ENCODE data around the gene KDM4B.

Gene KDM4B

GRCh38 chr19:5121266-5122120 lies 152.6 kb downstream of the KDM4B start:
- DNase-seq (ENCODE audit: low read depth in 2 of 2): no peak

DNA sequence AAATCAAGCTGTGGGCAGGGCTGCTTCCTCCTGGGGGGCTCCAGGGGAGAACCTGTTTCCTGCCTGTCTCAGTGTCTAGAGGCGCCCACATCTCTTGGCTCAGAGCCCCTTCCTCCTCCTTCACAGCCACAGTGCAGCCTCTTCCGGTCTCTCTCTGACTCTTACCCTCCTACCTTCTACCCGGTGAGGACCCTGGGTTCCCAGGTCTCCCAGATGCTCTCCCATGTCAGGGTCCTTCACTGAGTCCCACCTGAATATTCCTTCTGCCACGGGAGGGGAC lies 153.1 kb downstream of the KDM4B start:
- DNase-seq (ENCODE audit: low read depth in 2 of 2): no peak

- no peak for DNase-seq (ENCODE audit: low read depth in 2 of 2)
These were observed 153.9 kb downstream of the KDM4B start for GRCh38 chr19:5122671-5123409.

DNA sequence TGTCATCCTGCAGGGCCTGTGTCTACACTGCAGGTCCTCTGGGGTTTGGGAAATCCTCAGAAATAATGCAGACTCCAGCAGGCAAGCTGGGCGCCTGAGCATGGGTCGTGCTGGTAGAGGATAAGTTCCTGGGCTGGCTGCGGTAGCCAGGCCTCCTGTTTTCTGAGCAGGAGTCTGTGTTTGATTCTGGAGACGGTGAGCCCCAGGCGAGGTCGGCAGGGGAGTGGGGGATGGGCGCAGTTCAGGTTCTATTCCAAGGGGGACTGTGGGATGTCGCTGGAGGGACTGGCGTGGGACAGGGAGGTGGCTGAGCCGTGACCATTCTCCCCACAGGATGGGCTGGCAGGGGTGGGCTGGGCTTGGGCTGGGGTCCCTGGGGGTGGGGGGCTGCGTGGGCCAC lies 154.7 kb downstream of the KDM4B start:
- no peak for DNase-seq (ENCODE audit: low read depth in 2 of 2)

DNA sequence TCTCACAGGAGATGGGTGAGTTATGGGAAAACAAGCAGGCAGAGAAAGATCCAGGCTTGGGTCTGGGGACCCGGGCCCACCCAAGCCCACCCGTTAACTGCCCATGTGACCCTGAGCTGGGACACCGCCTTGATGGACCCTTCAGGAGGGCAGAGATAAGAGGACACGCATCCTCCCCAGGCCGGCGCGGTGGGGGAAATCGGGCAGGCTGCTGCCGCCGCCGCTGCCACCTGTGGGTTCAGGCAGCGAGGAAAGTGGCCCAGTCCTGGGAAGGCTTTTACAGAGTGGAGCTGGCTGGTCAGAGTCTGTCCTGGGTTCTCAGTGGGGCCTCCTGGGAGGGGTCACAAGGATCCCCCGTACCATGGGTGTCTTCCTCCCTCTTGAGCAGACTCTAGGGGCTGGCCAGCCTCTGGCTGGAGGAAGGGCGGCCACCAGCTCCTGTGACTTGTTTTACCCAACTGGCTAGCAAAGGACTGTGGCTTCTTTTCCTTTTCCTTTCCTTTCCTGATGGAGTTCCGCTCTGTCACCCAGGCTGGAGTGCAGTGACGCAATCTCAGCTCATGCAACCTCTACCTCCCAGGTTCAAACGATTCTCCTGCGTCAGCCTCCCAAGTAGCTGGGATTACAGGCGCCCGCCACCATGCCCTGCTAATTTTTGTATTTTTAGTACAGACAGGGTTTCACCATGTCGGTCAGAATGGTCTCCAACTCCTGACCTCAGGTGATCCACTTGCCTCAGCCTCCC lies 155.4 kb downstream of the KDM4B start:
- DNase-seq (ENCODE audit: low read depth in 2 of 2): no peak

DNA sequence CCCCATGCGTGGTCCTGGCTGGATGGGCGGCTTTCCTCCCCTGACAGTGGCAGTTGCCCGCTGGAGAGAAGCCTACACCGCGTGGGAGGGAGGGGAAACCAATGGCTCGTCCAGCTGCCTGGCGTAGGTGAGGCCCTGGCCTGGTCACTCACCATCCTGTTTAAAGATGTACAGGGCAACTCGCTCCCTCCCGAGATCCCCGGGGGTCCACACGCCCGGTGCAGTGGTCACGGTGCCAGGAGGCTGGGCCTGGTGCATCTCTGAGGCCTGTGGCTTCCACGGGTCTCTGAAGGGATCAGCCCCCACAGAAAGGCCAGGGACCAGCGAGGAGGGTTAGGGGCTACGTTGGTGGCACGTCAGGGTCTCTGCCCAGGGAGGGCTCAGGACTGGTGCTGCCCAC lies 156.5 kb downstream of the KDM4B start:
- DNase-seq (ENCODE audit: low read depth in 2 of 2): no peak

- no peak for DNase-seq (ENCODE audit: low read depth in 2 of 2)
These were observed 157.0 kb downstream of the KDM4B start for GRCh38 chr19:5125797-5126497.

DNA sequence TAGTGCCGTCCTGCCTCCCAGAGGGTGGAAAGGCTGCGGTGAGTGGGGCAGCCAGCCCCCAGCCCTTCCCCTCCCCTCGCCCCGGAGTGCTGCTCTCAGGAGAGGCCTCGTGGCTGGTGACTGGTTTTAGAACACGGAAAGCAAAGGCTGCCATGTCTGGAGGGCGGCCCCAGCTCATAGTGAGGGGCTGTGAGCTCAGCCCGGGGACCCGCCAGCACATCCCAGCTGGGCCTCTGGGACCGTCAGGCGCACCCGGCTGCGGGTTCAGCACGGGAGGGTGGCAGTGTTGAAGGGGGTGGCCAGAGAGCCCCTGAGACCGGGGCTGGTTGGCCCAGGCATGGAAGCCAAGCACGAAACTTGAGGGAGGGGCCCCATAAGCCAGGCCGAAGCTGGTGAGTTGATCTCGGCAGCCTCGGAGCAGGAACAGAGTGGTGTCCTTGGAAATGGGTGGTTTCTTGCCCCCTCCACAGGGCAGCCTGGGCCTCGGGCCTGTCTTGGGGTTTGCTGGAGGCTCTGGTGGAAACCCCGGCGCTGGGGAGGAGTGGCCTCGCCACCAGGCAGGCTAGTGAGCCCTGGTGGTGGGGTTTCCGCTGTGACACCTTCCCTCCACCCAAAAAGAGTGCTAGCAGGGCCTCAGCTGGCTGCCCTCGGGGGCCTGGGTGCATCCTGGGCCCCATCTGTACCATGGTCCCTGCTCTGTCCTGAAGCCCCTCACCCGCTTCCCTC lies 157.7 kb downstream of the KDM4B start:
- DNase-seq (ENCODE audit: low read depth in 2 of 2): no peak

- DNase-seq (ENCODE audit: low read depth in 2 of 2): no peak
These were observed 158.8 kb downstream of the KDM4B start for GRCh38 chr19:5127717-5128116.

DNA sequence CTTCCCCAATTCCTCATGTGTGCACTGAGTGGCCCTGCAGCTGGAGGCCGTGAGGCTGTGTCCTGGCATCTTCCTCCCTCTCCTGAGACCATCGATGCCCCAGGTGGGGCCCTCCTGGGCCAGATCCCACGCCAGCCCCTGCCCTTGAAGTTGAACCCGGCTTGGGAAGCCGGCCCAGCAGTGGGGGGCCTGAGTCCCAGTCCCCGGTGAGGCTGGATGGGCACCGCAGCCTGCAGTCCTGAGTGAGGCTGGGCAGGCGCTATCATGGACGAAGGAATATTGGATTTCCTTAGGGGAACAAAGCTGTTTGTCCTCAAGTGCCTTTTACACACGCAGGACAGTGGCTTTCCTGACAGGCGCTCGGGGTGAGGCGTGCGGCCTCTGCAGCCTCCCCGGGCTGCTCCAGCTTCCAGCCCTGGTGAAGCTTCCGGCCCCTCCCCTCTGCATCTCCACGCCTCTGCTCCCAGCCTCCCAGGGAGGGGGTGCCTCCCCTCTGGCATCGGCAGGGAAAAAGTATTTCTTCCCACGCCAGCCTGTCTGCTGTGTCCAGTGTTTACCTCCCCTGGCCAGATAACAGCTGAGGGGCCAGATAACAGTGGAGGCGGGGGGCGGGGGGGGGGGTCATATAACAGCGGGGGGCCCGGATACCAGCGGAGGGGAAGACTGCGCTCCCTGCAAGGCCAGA lies 159.5 kb downstream of the KDM4B start:
- DNase-seq (ENCODE audit: low read depth in 2 of 2): no peak

DNA sequence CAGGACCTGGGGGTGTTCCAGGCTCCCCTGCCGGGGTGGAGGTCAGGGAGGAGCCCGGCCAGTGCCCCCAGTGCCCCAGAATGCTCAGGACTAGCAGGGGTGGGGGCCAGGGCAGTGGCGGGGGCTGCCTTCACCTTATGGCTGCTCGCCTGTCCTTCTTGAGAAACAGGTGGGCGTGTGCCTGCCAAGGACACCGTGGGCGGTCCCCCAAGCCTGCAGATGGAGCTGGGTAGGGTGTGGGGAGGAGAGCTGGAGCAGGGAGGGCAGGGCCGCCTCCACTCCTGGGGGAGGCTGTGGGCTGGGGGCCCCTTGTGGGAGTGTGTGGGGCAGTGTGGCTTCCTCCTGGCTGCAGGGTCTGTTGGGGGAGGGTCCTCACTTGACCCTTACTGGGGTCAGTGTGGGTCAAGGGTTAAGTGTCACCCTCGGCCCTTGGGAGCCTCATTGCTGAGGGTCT lies 160.1 kb downstream of the KDM4B start:
- no peak for DNase-seq (ENCODE audit: low read depth in 2 of 2)

GRCh38 chr19:5129691-5130090 lies 160.8 kb downstream of the KDM4B start:
- DNase-seq (ENCODE audit: low read depth in 2 of 2): no peak

- DNase-seq (ENCODE audit: low read depth in 2 of 2): peak; percentile 26 to 39
These were observed 161.6 kb downstream of the KDM4B start for GRCh38 chr19:5130371-5131030.

DNA sequence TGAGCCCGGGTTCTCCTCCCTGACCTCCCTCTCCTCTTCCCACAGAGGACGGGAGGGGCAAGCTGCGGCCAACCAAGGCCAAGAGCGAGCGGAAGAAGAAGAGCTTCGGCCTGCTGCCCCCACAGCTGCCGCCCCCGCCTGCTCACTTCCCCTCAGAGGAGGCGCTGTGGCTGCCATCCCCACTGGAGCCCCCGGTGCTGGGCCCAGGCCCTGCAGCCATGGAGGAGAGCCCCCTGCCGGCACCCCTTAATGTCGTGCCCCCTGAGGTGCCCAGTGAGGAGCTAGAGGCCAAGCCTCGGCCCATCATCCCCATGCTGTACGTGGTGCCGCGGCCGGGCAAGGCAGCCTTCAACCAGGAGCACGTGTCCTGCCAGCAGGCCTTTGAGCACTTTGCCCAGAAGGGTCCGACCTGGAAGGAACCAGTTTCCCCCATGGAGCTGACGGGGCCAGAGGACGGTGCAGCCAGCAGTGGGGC lies 162.2 kb downstream of the KDM4B start:
- peak in 1 of 2 donors; percentile 34 for DNase-seq (ENCODE audit: low read depth in 2 of 2)

GRCh38 chr19:5131506-5132205 lies 162.7 kb downstream of the KDM4B start:
- DNase-seq (ENCODE audit: low read depth in 2 of 2): no peak

DNA sequence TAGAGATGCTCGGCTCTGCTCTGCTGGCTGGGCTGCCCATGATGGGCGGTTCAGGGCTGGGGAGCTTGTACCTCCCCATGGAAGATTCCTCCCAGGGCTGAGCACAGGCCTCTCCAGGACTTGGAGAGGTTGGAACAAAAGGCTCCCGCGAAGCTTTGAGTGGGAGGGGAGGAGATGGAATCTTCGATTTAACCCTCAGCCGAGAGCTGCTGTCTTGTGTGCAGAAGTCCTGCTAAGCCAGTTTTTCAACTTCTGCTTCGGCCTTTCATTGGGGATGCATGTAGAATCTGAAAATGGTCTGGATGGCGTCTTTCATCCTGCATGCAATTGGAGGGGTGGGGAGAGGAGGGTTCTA lies 163.3 kb downstream of the KDM4B start:
- DNase-seq (ENCODE audit: low read depth in 2 of 2): no peak

- no peak for DNase-seq (ENCODE audit: low read depth in 2 of 2)
These were observed 164.1 kb downstream of the KDM4B start for GRCh38 chr19:5132698-5133651.

DNA sequence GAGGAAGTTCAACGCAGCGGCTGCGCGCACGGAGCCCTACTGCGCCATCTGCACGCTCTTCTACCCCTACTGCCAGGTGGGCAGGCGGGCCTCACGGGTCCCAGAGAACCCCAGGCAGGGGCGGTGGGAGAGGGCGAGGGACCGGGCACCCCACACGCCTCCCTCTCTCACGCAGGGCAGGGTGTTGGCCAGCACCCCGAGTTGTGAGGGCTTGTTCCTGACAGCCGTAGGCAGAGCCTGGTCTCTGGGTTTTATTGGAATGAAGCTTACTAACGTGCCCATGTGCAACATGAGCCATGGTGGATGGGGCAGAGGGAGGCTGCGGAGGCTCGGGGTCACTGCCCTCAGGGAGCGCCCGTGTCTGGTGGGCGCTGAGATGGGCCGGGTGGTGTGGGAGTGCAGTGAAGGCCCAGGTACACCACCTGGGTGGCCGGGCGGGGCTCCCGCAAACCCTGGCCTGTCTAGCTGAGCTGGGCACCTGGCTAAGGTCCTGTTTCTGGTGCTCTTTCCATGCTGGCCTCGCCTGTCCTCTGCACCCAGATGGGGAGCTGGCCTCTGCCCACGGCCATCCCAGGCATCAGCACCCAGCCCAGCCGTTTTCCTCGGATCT lies 165.2 kb downstream of the KDM4B start:
- DNase-seq (ENCODE audit: low read depth in 2 of 2): no peak

All from stimulated activated CD8-positive, alpha-beta memory T cell treated with anti-CD3 and anti-CD28 coated beads, Interleukin-15, amount 100 ng/mL, for 48 hours (primary cell).